HG03066 (cell line): ENCODE data around the gene SPATA24.
"Not testable (repeated sequence)": the region's sequence is repeated elsewhere in the genome, so short reads cannot be mapped to it uniquely, and the experiment has no call there.

ENCODE experiments used
- ATAC-seq: cut with Tn5 transposase; IDR thresholded peaks from one replicate; pipeline ENCODE4 v1.9.1; 2021; ENCODE audit warnings: low read depth; ENCODE audit not compliant: unreplicated experiment

SPATA24 gene

DNA sequence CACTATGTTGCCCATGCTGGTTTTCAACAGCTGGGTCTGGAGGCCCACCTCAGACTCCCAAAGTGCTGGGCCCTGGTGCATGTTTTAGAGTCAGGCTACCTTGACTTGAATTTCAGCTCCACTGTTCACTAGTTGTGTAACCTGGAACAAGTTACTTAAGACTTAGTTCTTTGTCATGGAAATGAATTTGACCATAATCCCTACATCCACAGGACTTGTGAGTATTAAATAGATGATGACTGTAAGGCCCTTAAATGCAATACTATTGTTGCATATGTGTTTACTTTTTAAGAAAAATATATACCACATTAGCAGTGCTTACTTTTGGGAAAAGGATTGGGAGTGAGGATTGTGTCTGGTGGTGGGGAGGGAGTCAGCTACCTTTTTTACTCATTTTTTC, 45.8 kb downstream of the SPATA24 start:
- ATAC-seq: no peak

DNA sequence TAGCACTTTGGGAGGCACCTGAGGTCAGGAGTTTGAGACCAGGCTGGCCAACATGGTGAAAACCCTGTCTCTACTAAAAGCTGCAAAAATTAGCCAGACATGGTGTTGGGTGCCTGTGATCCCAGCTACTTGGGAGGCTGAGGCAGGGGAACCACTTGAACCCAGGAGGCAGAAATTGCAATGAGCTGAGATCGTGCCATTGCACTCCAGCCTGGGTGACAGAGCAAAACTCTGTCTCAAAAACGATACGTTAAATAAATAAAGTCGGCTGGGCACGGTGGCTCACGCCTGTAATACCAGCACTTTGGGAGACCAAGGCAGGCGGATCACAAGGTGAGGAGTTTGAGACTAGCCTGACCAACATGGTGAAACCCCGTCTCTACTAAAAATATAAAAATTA, 48.0 kb downstream of the SPATA24 start:
- not testable (repeated sequence) for ATAC-seq

DNA sequence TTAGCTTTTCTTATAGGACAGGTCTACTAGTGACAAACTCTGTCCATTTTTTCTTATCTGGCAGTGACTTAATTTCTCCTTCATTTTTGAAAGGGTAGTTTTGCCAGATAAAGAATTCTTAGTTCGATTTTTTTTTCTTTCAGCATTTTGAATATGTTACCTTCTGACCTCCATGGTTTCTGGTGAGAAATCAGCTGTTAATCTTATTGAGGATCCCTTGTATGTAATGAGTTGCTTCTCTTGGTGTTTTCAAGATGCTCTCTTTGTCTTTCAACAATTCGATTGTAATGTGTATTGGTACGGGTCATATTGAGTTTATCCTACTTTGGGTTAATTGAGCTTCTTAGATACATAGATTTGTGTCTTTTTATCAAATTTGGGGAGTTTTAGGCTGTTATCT, 49.7 kb downstream of the SPATA24 start:
- no peak for ATAC-seq

DNA sequence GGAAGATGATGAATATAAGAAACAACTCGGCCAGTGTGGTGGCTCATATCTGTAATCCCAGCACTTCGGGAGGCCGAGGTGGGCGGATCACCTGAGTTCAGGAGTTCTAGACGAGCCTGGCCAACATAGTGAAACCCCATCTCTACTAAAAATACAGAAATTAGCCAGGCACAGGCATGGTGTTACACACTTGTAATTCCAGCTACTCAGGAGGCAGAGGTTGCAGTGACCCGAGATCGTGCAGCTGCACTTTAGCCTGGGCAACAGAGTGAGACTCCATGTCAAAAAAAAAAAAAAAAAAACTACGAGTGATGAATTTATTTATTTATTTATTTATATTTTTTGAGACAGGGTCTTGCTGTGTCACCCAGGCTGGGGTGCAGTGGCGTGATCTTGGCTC, 56.0 kb downstream of the SPATA24 start:
- not testable (repeated sequence) for ATAC-seq
